ENCODE results near the gene DDX39B. TPM values are rescaled to one million over a fixed set of nuclear protein-coding genes. Genes with fewer than 3 reads are reported as not detected.

DDX39B gene
- total RNA-seq, 4 donors from 2014 or later: 125 to 327 (median 217) TPM

GRCh38 chr6:31534521-31535040 is 7.2 kb downstream of the DDX39B start:
- WGBS, 2 donors (ENCODE audit: low coverage in 1 of 2): 42 to 94% methylated on average over 2 to 7 of the region's 24 CpGs
- ATAC-seq: no peak
- no peak overlapping the region for H3K4me3 ChIP-seq
- peaks cover 8 to 100% of the 10 kb centered on the region in 2 donors for H3K36me3 ChIP-seq
- no peaks in the 10 kb centered on the region for H3K27me3 ChIP-seq
- H3K9me3 ChIP-seq: no peaks in the 10 kb centered on the region
- TF ChIP-seq, protein P1, sequence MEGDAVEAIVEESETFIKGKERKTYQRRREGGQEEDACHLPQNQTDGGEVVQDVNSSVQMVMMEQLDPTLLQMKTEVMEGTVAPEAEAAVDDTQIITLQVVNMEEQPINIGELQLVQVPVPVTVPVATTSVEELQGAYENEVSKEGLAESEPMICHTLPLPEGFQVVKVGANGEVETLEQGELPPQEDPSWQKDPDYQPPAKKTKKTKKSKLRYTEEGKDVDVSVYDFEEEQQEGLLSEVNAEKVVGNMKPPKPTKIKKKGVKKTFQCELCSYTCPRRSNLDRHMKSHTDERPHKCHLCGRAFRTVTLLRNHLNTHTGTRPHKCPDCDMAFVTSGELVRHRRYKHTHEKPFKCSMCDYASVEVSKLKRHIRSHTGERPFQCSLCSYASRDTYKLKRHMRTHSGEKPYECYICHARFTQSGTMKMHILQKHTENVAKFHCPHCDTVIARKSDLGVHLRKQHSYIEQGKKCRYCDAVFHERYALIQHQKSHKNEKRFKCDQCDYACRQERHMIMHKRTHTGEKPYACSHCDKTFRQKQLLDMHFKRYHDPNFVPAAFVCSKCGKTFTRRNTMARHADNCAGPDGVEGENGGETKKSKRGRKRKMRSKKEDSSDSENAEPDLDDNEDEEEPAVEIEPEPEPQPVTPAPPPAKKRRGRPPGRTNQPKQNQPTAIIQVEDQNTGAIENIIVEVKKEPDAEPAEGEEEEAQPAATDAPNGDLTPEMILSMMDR (IDR thresholded peaks at IDR 0.05): no peak
- no peak for TF ChIP-seq POLR2A (IDR thresholded peaks at IDR 0.05)
- no peak for TF ChIP-seq POLR2AphosphoS5 (IDR thresholded peaks at IDR 0.05)
- no peak for TF ChIP-seq EP300 (IDR thresholded peaks at IDR 0.05)
- peaks cover 6 to 37% (median 8%) of the 10 kb centered on the region in 3 donors for H3K4me1 ChIP-seq
- no peak overlapping the region for H3K27ac ChIP-seq

- ATAC-seq: no peak
- 91% methylated on average over 3 of the region's 6 CpGs; no CpG with 5 or more reads in 1 of the 2 donors for WGBS, 2 donors (ENCODE audit: low coverage in 1 of 2)
- no peaks in the 10 kb centered on the region for H3K9me3 ChIP-seq
- no peak overlapping the region for H3K4me3 ChIP-seq
- TF ChIP-seq, protein P1 (IDR thresholded peaks at IDR 0.05): no peak
- TF ChIP-seq POLR2AphosphoS5 (IDR thresholded peaks at IDR 0.05): peak; percentile 18
- peaks cover 8 to 98% of the 10 kb centered on the region in 2 donors for H3K36me3 ChIP-seq
- no peaks in the 10 kb centered on the region for H3K27me3 ChIP-seq
- peaks cover under 1 to 31% (median 2%) of the 10 kb centered on the region in 3 donors for H3K4me1 ChIP-seq
- no peak overlapping the region for H3K27ac ChIP-seq
These were observed 7.8 kb downstream of the DDX39B start for GRCh38 chr6:31534011-31534410.

- TF ChIP-seq EP300 (IDR thresholded peaks at IDR 0.05) (no peak), POLR2AphosphoS5 (IDR thresholded peaks at IDR 0.05) (no peak), POLR2A (IDR thresholded peaks at IDR 0.05) (no peak)
- TF ChIP-seq, protein P1 (IDR thresholded peaks at IDR 0.05): no peak
- peaks cover 0 to 26% (median 0%) of the 10 kb centered on the region in 3 donors for H3K4me1 ChIP-seq
- WGBS, 2 donors (ENCODE audit: low coverage in 1 of 2): 77 to 100% methylated on average over 1 of the region's 1 CpG
- H3K36me3 ChIP-seq: peaks cover 8 to 92% of the 10 kb centered on the region in 2 donors
- H3K27me3 ChIP-seq: no peaks in the 10 kb centered on the region
- no peaks in the 10 kb centered on the region for H3K9me3 ChIP-seq
- no peak for ATAC-seq
- H3K4me3 ChIP-seq: no peak overlapping the region
- H3K27ac ChIP-seq: peak overlapping the region in 1 of 4 donors; percentile 7
These were observed 8.4 kb downstream of the DDX39B start for GRCh38 chr6:31533455-31533841.

DNA sequence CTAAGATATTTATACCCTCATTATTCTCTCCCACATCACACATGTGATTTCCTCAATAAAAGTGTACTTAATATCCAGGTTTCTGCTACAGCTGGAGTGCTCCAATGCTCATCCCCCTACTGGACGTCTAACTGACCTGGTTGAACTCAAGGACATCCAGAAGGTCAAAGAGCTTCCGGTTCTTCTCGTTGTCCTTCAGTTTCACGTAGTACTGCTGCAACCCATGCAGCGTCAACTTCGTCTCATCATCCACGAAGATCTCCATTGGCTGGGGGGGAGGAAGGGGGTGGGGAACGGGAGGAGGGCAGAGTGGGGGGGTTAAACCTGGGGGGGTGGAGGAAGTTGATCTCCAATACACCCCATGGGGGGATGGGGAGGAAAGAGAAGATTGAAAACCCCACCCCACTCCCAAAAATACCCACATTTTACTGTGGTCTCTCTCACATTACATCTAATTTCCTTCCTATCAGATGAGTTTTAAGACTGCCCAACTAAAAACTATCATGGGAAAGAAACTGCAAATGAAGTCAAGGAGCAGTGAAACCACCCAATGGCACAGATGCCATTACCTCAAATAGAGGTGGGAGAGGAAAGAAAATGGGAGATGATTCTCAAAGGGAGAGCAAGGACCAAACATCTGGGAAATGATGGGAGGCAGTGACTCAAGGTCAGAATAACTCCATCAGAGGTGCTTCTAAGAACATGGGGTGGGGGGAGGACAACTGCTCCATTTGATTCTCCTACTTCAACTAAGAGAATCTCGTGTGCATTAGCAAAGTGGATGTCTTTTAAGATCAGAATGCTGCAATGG is 9.0 kb downstream of the DDX39B start:
- no peak for TF ChIP-seq POLR2A (IDR thresholded peaks at IDR 0.05)
- TF ChIP-seq EP300 (IDR thresholded peaks at IDR 0.05): no peak
- TF ChIP-seq, protein P1 (IDR thresholded peaks at IDR 0.05): no peak
- Histone ChIP-seq H3K4me1 (peaks cover 0 to 20% (median 0%) of the 10 kb centered on the region in 3 donors), H3K27me3 (no peaks in the 10 kb centered on the region), H3K9me3 (no peaks in the 10 kb centered on the region), H3K27ac (peak overlapping the region in 1 of 4 donors; percentile 7), H3K36me3 (peaks cover 8 to 86% of the 10 kb centered on the region in 2 donors), H3K4me3 (no peak overlapping the region)
- WGBS, 2 donors (ENCODE audit: low coverage in 1 of 2): 45 to 59% methylated on average over 5 to 8 of the region's 9 CpGs
- no peak for ATAC-seq

All from gastroesophageal sphincter (tissue), 4 donors.